Vagina (tissue), 2 donors: ENCODE data around the gene LIMCH1.

Experiments used
- POLR2A ChIP-seq, 2 donors: fragments of 450-650 bp; IDR thresholded peaks; one replicate each; pipeline ENCODE4 v1.6.1; 2017; ENCODE audit warnings: antibody characterized with exemption in 2 of 2, mild to moderate bottlenecking in 2 of 2, moderate library complexity in 2 of 2
- POLR2AphosphoS5 ChIP-seq, 2 donors: sonication (generic); formaldehyde crosslinking; IDR thresholded peaks; one replicate each; pipeline ENCODE4 v1.9.0; 2017; ENCODE audit warnings: antibody characterized with exemption in 2 of 2, mild to moderate bottlenecking in 2 of 2, low read depth in 1 of 2; ENCODE audit not compliant: insufficient read depth in 1 of 2

GRCh38 chr4:41535911-41536371 lies 2.0 kb upstream of the LIMCH1 start:
- TF ChIP-seq POLR2AphosphoS5 (IDR thresholded peaks at IDR 0.05; ENCODE audit: insufficient read depth in 1 of 2, low read depth in 1 of 2) (peak in 1 of 2 donors; percentile 82), POLR2A (IDR thresholded peaks at IDR 0.05) (no peak)
